Endothelial cell of umbilical vein (primary cell): ENCODE data around the gene ABCA7. TPM values are rescaled to one million over a fixed set of nuclear protein-coding genes. Genes with fewer than 3 reads are reported as not detected.

Experiments
- BruUV-seq: library from RNA; stranded (reverse); fragments of 400-500 nt; replicated peaks from 2 replicates; lab custom pipeline; 2021; lab: Mats Ljungman, UMichigan
- CTCF ChIA-PET: fragments of 300-600, 350-600 bp; sonication (Branson Sonifier 250); formaldehyde crosslinking; loops from one replicate; lab custom pipeline; 2021; ENCODE audit warnings: antibody characterized with exemption, inconsistent platforms; lab: Charles Lee
- POLR2A ChIA-PET: fragments of 300-600, 350-600 bp; sonication (Branson Sonifier 250); formaldehyde crosslinking; loops from one replicate; lab custom pipeline; 2021; ENCODE audit warnings: antibody characterized with exemption, inconsistent platforms; lab: Charles Lee
- DNase-seq: peaks from one replicate; pipeline ENCODE4 v3.0.0-alpha.2; 2011; ENCODE audit warnings: low read depth, low spot score
- FAIRE-seq: peaks from 2 replicates; lab custom pipeline; 2011; peaks lifted over from hg19 to GRCh38; lab: Jason Lieb, UNC
- H2AFZ ChIP-seq: 2 replicates; pipeline ENCODE4 v1.6.0; 2012; ENCODE audit warnings: low read depth, low read length, control low read depth, inconsistent platforms
- H3K27ac ChIP-seq: 2 replicates; pipeline ENCODE4 v1.5.1; 2011; ENCODE audit warnings: low read depth, mild to moderate bottlenecking, control low read depth, low read length, moderate library complexity; ENCODE audit not compliant: insufficient read depth
- H3K27me3 ChIP-seq, 2 experiments: 2 replicates each; pipeline versions ENCODE4 v1.6.0 to v1.6.1; 2011; ENCODE audit warnings: low read length in 2 of 2, mixed read lengths in 1 of 2; ENCODE audit not compliant: control insufficient read depth in 2 of 2, insufficient read depth in 2 of 2
- H3K36me3 ChIP-seq, 2 experiments: 2 replicates in 1 of 2; 3 replicates in 1 of 2; pipeline ENCODE4 v1.5.1; 2011; ENCODE audit warnings: low read length in 2 of 2, mild to moderate bottlenecking in 1 of 2, moderate library complexity in 1 of 2; ENCODE audit not compliant: control insufficient read depth in 2 of 2, insufficient read depth in 2 of 2; ENCODE audit errors: extremely low read depth in 1 of 2
- H3K4me1 ChIP-seq: 3 replicates; pipeline ENCODE4 v1.5.1; 2011; ENCODE audit warnings: mild to moderate bottlenecking, low read length; ENCODE audit not compliant: control insufficient read depth, insufficient read depth; ENCODE audit errors: extremely low read depth
- H3K4me2 ChIP-seq: 2 replicates; pipeline ENCODE4 v1.6.1; 2011; ENCODE audit warnings: low read length, control low read depth, mixed read lengths; ENCODE audit not compliant: insufficient read depth
- H3K4me3 ChIP-seq, 3 experiments: fragments of 200-600 bp in 1 of 3; sonication (generic), shearing (Covaris generic) in 1 of 3; replicated peaks in 1 of 3; 2 replicates each; pipeline ENCODE4 v1.5.1; 2011 to 2016; ENCODE audit warnings: control low read depth in 3 of 3, low read length in 3 of 3, mild to moderate bottlenecking in 2 of 3, inconsistent platforms in 1 of 3, low read depth in 1 of 3, moderate library complexity in 1 of 3; ENCODE audit not compliant: insufficient read depth in 1 of 3
- H3K79me2 ChIP-seq: 2 replicates; pipeline ENCODE4 v1.6.0; 2012; ENCODE audit warnings: low read length, inconsistent platforms; ENCODE audit not compliant: control insufficient read depth, insufficient read depth
- H3K9ac ChIP-seq: replicated peaks from 2 replicates; pipeline ENCODE3; 2011; ENCODE audit warnings: low read length, control low read depth; ENCODE audit not compliant: insufficient read depth; ENCODE audit errors: extremely low read depth
- H3K9me1 ChIP-seq: replicated peaks from 3 replicates; pipeline ENCODE4 v1.6.0; 2011; ENCODE audit warnings: mild to moderate bottlenecking, low read length; ENCODE audit not compliant: control insufficient read depth, insufficient read depth; ENCODE audit errors: extremely low read depth
- H3K9me3 ChIP-seq: replicated peaks from 2 replicates; pipeline ENCODE4 v1.5.1; 2012; ENCODE audit warnings: low read length, inconsistent platforms; ENCODE audit not compliant: control insufficient read depth, insufficient read depth
- H4K20me1 ChIP-seq: replicated peaks from 2 replicates; pipeline ENCODE3; 2011; ENCODE audit warnings: mild to moderate bottlenecking, low read length; ENCODE audit not compliant: control insufficient read depth, insufficient read depth; ENCODE audit errors: extremely low read depth
- CTCF ChIP-seq, 2 donors: IDR thresholded peaks; 1 replicate in 1 of 2; 2 replicates in 1 of 2; pipeline ENCODE4 v1.5.1; 2011; ENCODE audit warnings: low read length in 2 of 2, mild to moderate bottlenecking in 2 of 2, moderate library complexity in 2 of 2, control low read depth in 1 of 2, inconsistent platforms in 1 of 2, low read depth in 1 of 2; ENCODE audit not compliant: insufficient read depth in 1 of 2; ENCODE audit errors: extremely low read depth in 1 of 2
- EZH2 ChIP-seq: IDR thresholded peaks from 2 replicates; pipeline ENCODE4 v1.6.1; 2012; ENCODE audit warnings: borderline replicate concordance, low read depth, mild to moderate bottlenecking, moderate library complexity, low read length, inconsistent platforms; ENCODE audit not compliant: severe bottlenecking
- FOS ChIP-seq: IDR thresholded peaks from 2 replicates; pipeline ENCODE4 v1.6.1; 2011; ENCODE audit warnings: mild to moderate bottlenecking, low read length, moderate library complexity, borderline replicate concordance; ENCODE audit not compliant: insufficient read depth
- GATA2 ChIP-seq: IDR thresholded peaks from 2 replicates; pipeline ENCODE4 v1.7.0; 2011; ENCODE audit warnings: low read depth, mild to moderate bottlenecking, moderate library complexity, mixed read lengths, low read length; ENCODE audit not compliant: insufficient read length, insufficient read depth
- JUN ChIP-seq: IDR thresholded peaks from 2 replicates; pipeline ENCODE4 v1.6.1; 2011; ENCODE audit warnings: borderline replicate concordance, low read depth; ENCODE audit not compliant: insufficient read length, insufficient read depth
- MAX ChIP-seq: IDR thresholded peaks from 2 replicates; pipeline ENCODE4 v1.6.1; 2011; ENCODE audit not compliant: insufficient read depth, insufficient read length
- MYC ChIP-seq: IDR thresholded peaks from one replicate; pipeline ENCODE4 v1.6.1; 2011; ENCODE audit warnings: mild to moderate bottlenecking, low read depth, low read length
- POLR2A ChIP-seq: IDR thresholded peaks from 2 replicates; pipeline ENCODE4 v1.6.1; 2012; ENCODE audit warnings: low read depth, mild to moderate bottlenecking, control low read depth, low read length
- POLR2AphosphoS5 ChIP-seq: IDR thresholded peaks from 2 replicates; pipeline ENCODE4 v1.6.1; 2012; ENCODE audit warnings: low read depth, mild to moderate bottlenecking, control low read depth, low read length, moderate library complexity; ENCODE audit not compliant: insufficient read depth
- dilution Hi-C: fragments of 300-500 bp; cut with MboI; formaldehyde crosslinking; loops from one replicate; pipeline ENCODE4 v1.15.0; 2019; ENCODE audit warnings: low sequenced_read_pairs; ENCODE audit not compliant: extremely low pct_ligation_motif_present
- intact Hi-C: fragments of 100-400 bp; cut with micrococcal nuclease; formaldehyde crosslinking; loops from one replicate; pipeline ENCODE4 v1.10.0; 2022
- polyA plus RNA-seq, 4 experiments: library from polyadenylated mRNA; depleted of rRNA in 3 of 4; stranded (reverse) in 3 of 4; unstranded in 1 of 4; fragments of >200 nt; gene quantifications; 2 replicates each; pipeline versions ENCODE4 v1.2.1 to v1.2.3, GENCODE V29; 2011 to 2012; ENCODE audit warnings: missing spikeins in 1 of 4
- total RNA-seq: library from RNA; stranded (reverse); gene quantifications from 2 replicates; pipeline ENCODE4 v1.2.3, GENCODE V29; 2021

The ABCA7 gene
- total and polyA plus RNA-seq, 2 donors (not counting 3 experiments of a cell fraction or from before 2014, with no cell fraction given): 5.7 to 9.8 TPM

DNA sequence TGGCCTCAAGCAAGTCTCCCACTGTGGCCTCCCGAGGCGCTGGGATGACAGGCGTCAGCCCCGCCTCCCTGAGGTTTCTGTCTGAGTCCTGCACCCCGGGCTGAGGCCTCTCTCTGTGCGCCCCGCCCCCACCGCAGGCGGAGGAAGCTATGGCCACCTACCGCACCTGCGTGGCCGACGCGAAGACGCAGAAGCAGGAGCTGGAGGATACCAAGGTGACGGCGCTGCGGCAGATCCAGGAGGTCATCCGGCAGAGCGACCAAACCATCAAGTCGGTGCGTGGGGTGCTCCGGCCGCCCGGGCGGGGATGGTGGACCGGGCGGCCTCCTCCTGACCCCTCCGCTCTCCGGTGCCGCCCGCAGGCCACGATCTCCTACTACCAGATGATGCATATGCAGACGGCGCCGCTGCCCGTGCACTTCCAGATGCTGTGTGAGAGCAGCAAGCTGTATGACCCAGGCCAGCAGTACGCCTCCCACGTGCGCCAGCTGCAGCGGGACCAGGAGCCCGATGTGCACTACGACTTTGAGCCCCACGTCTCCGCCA lies 39.7 kb downstream of the ABCA7 start:
- Histone ChIP-seq H3K4me2 (no peak overlapping the region), H3K36me3 (no peaks in the 10 kb centered on the region), H3K79me2 (no peaks in the 10 kb centered on the region), H3K4me1 (no peaks in the 10 kb centered on the region), H3K9me3 (no peaks in the 10 kb centered on the region), H3K9ac (no peak overlapping the region), H3K27me3 (no peaks in the 10 kb centered on the region), H3K9me1 (no peaks in the 10 kb centered on the region), H4K20me1 (no peaks in the 10 kb centered on the region), H3K4me3 (no peak overlapping the region), H2AFZ (no peak overlapping the region), H3K27ac (no peak overlapping the region)
- CTCF ChIA-PET: interaction anchor here (1.9 kb wide), 1 partner anchor 12 kb away, joined by 4 read pairs; the partner anchor contains the start of gene ARHGAP45
- intact Hi-C loops: no loop called here
- no peak for DNase-seq
- FAIRE-seq: no peak
- BruUV-seq: no TSS peak
- TF ChIP-seq CTCF (IDR thresholded peaks at IDR 0.05; ENCODE audit: extremely low read depth in 1 of 2, insufficient read depth in 1 of 2, low read depth in 1 of 2, low read length in 2 of 2) (no peak), FOS (no peak), MYC (no peak), GATA2 (no peak), JUN (no peak), MAX (no peak), POLR2AphosphoS5 (no peak), POLR2A (no peak), EZH2 (no peak)
- POLR2A ChIA-PET: interaction anchor here (1.4 kb wide), 1 partner anchor 24 kb away, joined by 4 read pairs; the partner anchor contains the start of gene GPX4
- dilution Hi-C loops: no loop called here
